HCT116 (cell line): Measurements from ENCODE around the gene ZNF521. TPM values are rescaled to one million over a fixed set of nuclear protein-coding genes. Genes with fewer than 3 reads are reported as not detected.

ENCODE experiments used
- ATAC-seq: fragments of 200-7000 bp; cut with Tn5 transposase; 2 replicates; pipeline ENCODE4 v1.9.1; 2020; ENCODE audit warnings: mild to moderate bottlenecking, moderate library complexity
- BruUV-seq: library from RNA; stranded (reverse); fragments of 400-500 nt; replicated peaks from 2 replicates; lab custom pipeline; 2021; lab: Mats Ljungman, UMichigan
- CTCF ChIA-PET: fragments of 300-600 bp; sonication (Branson Sonifier 250); formaldehyde crosslinking; loops from one replicate; lab custom pipeline; 2021; ENCODE audit warnings: antibody characterized with exemption; lab: Charles Lee
- POLR2A ChIA-PET: fragments of 300-600, 350-600 bp; sonication (Branson Sonifier 250); formaldehyde crosslinking; loops from one replicate; lab custom pipeline; 2021; ENCODE audit warnings: antibody characterized with exemption; lab: Charles Lee
- RAD21 ChIA-PET, 2 experiments: fragments of 300-600 bp; sonication (Branson Sonifier 250); formaldehyde crosslinking; loops; one replicate each; lab custom pipeline; 2023; ENCODE audit warnings: low total read pairs in 2 of 2; ENCODE audit not compliant: uncharacterized antibody in 2 of 2, unreplicated experiment in 2 of 2, low non-redundant PET in 1 of 2; lab: Charles Lee
- DNase-seq: peaks from one replicate; pipeline ENCODE4 v3.0.0-alpha.2; 2010; ENCODE audit warnings: low read depth, low spot score
- H2AFZ ChIP-seq: fragments of 200-600 bp; shearing (Covaris generic), sonication (generic); 2 replicates; pipeline ENCODE4 v1.6.1; 2017; ENCODE audit warnings: low read depth, mixed run types, mixed read lengths, antibody characterized with exemption, low read length; ENCODE audit not compliant: poor library complexity, severe bottlenecking
- H3K27ac ChIP-seq: 2 replicates; pipeline ENCODE4 v1.5.1; 2012; ENCODE audit warnings: low read depth, low read length
- H3K27me3 ChIP-seq: fragments of 200-600 bp; sonication (generic); 2 replicates; pipeline ENCODE4 v1.6.1; 2016; ENCODE audit warnings: mixed run types, low read length, mixed read lengths; ENCODE audit not compliant: insufficient read depth
- H3K36me3 ChIP-seq, 2 experiments: fragments of 200-500 bp in 1 of 2; fragments of 200-600 bp in 1 of 2; sonication (Bioruptor generic) in 1 of 2; sonication (generic) in 1 of 2; 2 replicates each; pipeline versions ENCODE4 v1.5.1 to v1.6.1; 2014 to 2016; ENCODE audit warnings: low read length in 2 of 2, inconsistent platforms in 1 of 2, mixed read lengths in 1 of 2, mixed run types in 1 of 2; ENCODE audit not compliant: insufficient read depth in 2 of 2, control insufficient read depth in 1 of 2
- H3K4me1 ChIP-seq, 2 experiments: fragments of 200-600 bp in 1 of 2; sonication (generic) in 1 of 2; 2 replicates each; pipeline versions ENCODE4 v1.5.1 to v1.6.1; 2012 to 2017; ENCODE audit warnings: low read length in 2 of 2, inconsistent platforms in 1 of 2, mild to moderate bottlenecking in 1 of 2, mixed read lengths in 1 of 2, mixed run types in 1 of 2, moderate library complexity in 1 of 2; ENCODE audit not compliant: insufficient read depth in 2 of 2, control insufficient read depth in 1 of 2
- H3K4me2 ChIP-seq: fragments of 200-600 bp; sonication (generic); 2 replicates; pipeline ENCODE4 v1.6.1; 2017; ENCODE audit warnings: mixed run types, low read length, mixed read lengths
- H3K4me3 ChIP-seq, 2 experiments: fragments of 200-600 bp in 1 of 2; sonication (generic) in 1 of 2; replicated peaks in 1 of 2; 2 replicates each; pipeline ENCODE4 v1.5.1; 2011 to 2016; ENCODE audit warnings: low read length in 2 of 2, control low read depth in 1 of 2, low read depth in 1 of 2, mild to moderate bottlenecking in 1 of 2, mixed read lengths in 1 of 2, mixed run types in 1 of 2
- H3K79me2 ChIP-seq: fragments of 200-600 bp; sonication (generic); 2 replicates; pipeline ENCODE4 v1.6.1; 2017; ENCODE audit warnings: mild to moderate bottlenecking, mixed run types, low read length, moderate library complexity, mixed read lengths; ENCODE audit not compliant: insufficient read depth
- H3K9ac ChIP-seq: fragments of 200-600 bp; sonication (generic); 2 replicates; pipeline ENCODE4 v1.6.1; 2016; ENCODE audit warnings: low read length, mixed read lengths
- H3K9me2 ChIP-seq: fragments of 200-600 bp; sonication (generic), shearing (Covaris generic); 2 replicates; pipeline ENCODE4 v1.6.1; 2017; ENCODE audit warnings: mixed run types, mild to moderate bottlenecking, moderate library complexity; ENCODE audit not compliant: insufficient read depth
- H3K9me3 ChIP-seq, 2 experiments: fragments of 200-500 bp in 1 of 2; fragments of 200-600 bp in 1 of 2; sonication (Bioruptor generic) in 1 of 2; sonication (generic) in 1 of 2; 2 replicates each; pipeline ENCODE4 v1.6.1; 2014 to 2017; ENCODE audit warnings: low read length in 2 of 2, mixed read lengths in 2 of 2, inconsistent platforms in 1 of 2, low read depth in 1 of 2, mild to moderate bottlenecking in 1 of 2, mixed run types in 1 of 2, moderate library complexity in 1 of 2; ENCODE audit not compliant: control insufficient read depth in 1 of 2, insufficient read depth in 1 of 2
- H4K20me1 ChIP-seq: fragments of 200-600 bp; sonication (generic), shearing (Covaris generic); 2 replicates; pipeline ENCODE4 v1.6.1; 2017; ENCODE audit warnings: mixed run types, mild to moderate bottlenecking, moderate library complexity; ENCODE audit not compliant: insufficient read depth
- CEBPB ChIP-seq: IDR thresholded peaks from 2 replicates; pipeline ENCODE4 v1.6.1; 2012; ENCODE audit warnings: low read depth
- ELF1 ChIP-seq: IDR thresholded peaks from 2 replicates; pipeline ENCODE4 v1.6.1; 2012; ENCODE audit warnings: low read depth, borderline replicate concordance
- EZH2 ChIP-seq: fragments of 200-600 bp; sonication (generic); IDR thresholded peaks from 2 replicates; pipeline ENCODE4 v1.6.1; 2017; ENCODE audit warnings: antibody characterized with exemption, mixed run types
- EZH2phosphoT487 ChIP-seq: fragments of 200-600 bp; IDR thresholded peaks from 2 replicates; pipeline ENCODE4 v1.6.1; 2018; ENCODE audit warnings: antibody characterized with exemption, borderline replicate concordance
- RAD21 ChIP-seq: IDR thresholded peaks from 2 replicates; pipeline ENCODE4 v1.6.1; 2012; ENCODE audit warnings: low read depth, mild to moderate bottlenecking
- SIN3A ChIP-seq: IDR thresholded peaks from 2 replicates; pipeline ENCODE4 v1.6.1; 2012; ENCODE audit warnings: low read depth
- TCF7L2 ChIP-seq: IDR thresholded peaks from 2 replicates; pipeline ENCODE4 v1.7.0; 2011; ENCODE audit warnings: borderline replicate concordance, inconsistent platforms; ENCODE audit not compliant: insufficient read depth, insufficient read length; ENCODE audit errors: extremely low read depth
- YY1 ChIP-seq: IDR thresholded peaks from 2 replicates; pipeline ENCODE4 v1.6.1; 2011; ENCODE audit warnings: low read length, low read depth, moderate library complexity, mild to moderate bottlenecking; ENCODE audit not compliant: insufficient replicate concordance; ENCODE audit errors: extremely low read depth
- ZBTB33 ChIP-seq: IDR thresholded peaks from 2 replicates; pipeline ENCODE4 v1.6.1; 2011; ENCODE audit warnings: mild to moderate bottlenecking, low read length, moderate library complexity; ENCODE audit not compliant: insufficient replicate concordance; ENCODE audit errors: extremely low read depth
- intact Hi-C: fragments of 100-400 bp; cut with micrococcal nuclease; formaldehyde crosslinking; loops from 2 replicates; pipeline ENCODE4 v1.10.0; 2022
- total RNA-seq: library from RNA; stranded (reverse); gene quantifications from one replicate; pipeline ENCODE4 v1.2.1, GENCODE V29; 2021; ENCODE audit not compliant: unreplicated experiment
- TF ChIP-seq, protein P1 (sequence below): IDR thresholded peaks from 2 replicates; pipeline ENCODE4 v1.6.1; 2012; ENCODE audit warnings: low read depth
- TF ChIP-seq, protein P2 (sequence below), 3 experiments: fragments of 200-600 bp in 1 of 3; sonication (generic) in 1 of 3; IDR thresholded peaks in 2 of 3; conservative IDR thresholded peaks in 1 of 3; 2 replicates each; pipeline ENCODE4 v1.5.1; 2012 to 2017; ENCODE audit warnings: low read depth in 2 of 3, low read length in 2 of 3, antibody characterized with exemption in 1 of 3, borderline replicate concordance in 1 of 3, control low read depth in 1 of 3, mild to moderate bottlenecking in 1 of 3, mixed read lengths in 1 of 3, mixed run types in 1 of 3, moderate library complexity in 1 of 3; ENCODE audit not compliant: insufficient read depth in 1 of 3
- TF ChIP-seq, protein P3 (sequence below): IDR thresholded peaks from 2 replicates; pipeline ENCODE4 v1.6.1; 2012

ZNF521 gene
- total RNA-seq, 1 experiment from 2014 or later: 0.10 TPM

GRCh38 chr18:25349131-25349925, 2.6 kb downstream of the ZNF521 start:
- CTCF ChIA-PET: no interaction called here
- Histone ChIP-seq H3K27me3 (peaks cover 27% of the 10 kb centered on the region), H3K9me2 (no peaks in the 10 kb centered on the region), H4K20me1 (no peaks in the 10 kb centered on the region), H3K27ac (no peak overlapping the region), H3K36me3 (no peaks in the 10 kb centered on the region), H2AFZ (no peak overlapping the region), H3K79me2 (no peaks in the 10 kb centered on the region), H3K4me2 (no peak overlapping the region), H3K4me1 (peaks cover 0 to 8% of the 10 kb centered on the region in 2 experiments; a peak in 1 of 4 replicates), H3K9ac (no peak overlapping the region), H3K4me3 (no peak overlapping the region), H3K9me3 (no peaks in the 10 kb centered on the region)
- TF ChIP-seq ELF1 (no peak), TCF7L2 (no peak), YY1 (no peak), ZBTB33 (no peak), SIN3A (no peak), EZH2phosphoT487 (no peak), CEBPB (no peak), RAD21 (no peak), EZH2 (no peak)
- TF ChIP-seq, protein P1, sequence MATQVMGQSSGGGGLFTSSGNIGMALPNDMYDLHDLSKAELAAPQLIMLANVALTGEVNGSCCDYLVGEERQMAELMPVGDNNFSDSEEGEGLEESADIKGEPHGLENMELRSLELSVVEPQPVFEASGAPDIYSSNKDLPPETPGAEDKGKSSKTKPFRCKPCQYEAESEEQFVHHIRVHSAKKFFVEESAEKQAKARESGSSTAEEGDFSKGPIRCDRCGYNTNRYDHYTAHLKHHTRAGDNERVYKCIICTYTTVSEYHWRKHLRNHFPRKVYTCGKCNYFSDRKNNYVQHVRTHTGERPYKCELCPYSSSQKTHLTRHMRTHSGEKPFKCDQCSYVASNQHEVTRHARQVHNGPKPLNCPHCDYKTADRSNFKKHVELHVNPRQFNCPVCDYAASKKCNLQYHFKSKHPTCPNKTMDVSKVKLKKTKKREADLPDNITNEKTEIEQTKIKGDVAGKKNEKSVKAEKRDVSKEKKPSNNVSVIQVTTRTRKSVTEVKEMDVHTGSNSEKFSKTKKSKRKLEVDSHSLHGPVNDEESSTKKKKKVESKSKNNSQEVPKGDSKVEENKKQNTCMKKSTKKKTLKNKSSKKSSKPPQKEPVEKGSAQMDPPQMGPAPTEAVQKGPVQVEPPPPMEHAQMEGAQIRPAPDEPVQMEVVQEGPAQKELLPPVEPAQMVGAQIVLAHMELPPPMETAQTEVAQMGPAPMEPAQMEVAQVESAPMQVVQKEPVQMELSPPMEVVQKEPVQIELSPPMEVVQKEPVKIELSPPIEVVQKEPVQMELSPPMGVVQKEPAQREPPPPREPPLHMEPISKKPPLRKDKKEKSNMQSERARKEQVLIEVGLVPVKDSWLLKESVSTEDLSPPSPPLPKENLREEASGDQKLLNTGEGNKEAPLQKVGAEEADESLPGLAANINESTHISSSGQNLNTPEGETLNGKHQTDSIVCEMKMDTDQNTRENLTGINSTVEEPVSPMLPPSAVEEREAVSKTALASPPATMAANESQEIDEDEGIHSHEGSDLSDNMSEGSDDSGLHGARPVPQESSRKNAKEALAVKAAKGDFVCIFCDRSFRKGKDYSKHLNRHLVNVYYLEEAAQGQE: no peak
- TF ChIP-seq, protein P2, sequence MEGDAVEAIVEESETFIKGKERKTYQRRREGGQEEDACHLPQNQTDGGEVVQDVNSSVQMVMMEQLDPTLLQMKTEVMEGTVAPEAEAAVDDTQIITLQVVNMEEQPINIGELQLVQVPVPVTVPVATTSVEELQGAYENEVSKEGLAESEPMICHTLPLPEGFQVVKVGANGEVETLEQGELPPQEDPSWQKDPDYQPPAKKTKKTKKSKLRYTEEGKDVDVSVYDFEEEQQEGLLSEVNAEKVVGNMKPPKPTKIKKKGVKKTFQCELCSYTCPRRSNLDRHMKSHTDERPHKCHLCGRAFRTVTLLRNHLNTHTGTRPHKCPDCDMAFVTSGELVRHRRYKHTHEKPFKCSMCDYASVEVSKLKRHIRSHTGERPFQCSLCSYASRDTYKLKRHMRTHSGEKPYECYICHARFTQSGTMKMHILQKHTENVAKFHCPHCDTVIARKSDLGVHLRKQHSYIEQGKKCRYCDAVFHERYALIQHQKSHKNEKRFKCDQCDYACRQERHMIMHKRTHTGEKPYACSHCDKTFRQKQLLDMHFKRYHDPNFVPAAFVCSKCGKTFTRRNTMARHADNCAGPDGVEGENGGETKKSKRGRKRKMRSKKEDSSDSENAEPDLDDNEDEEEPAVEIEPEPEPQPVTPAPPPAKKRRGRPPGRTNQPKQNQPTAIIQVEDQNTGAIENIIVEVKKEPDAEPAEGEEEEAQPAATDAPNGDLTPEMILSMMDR (IDR thresholded peaks at IDR 0.05 in 2 of 3, conservative IDR thresholded peaks at IDR 0.05 in 1 of 3; ENCODE audit: borderline replicate concordance in 1 of 3, insufficient read depth in 1 of 3, low read depth in 2 of 3, low read length in 2 of 3): no peak
- TF ChIP-seq, protein P3, sequence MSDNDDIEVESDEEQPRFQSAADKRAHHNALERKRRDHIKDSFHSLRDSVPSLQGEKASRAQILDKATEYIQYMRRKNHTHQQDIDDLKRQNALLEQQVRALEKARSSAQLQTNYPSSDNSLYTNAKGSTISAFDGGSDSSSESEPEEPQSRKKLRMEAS: no peak
- no TSS peak for BruUV-seq
- DNase-seq (no peak), ATAC-seq (no peak)
- POLR2A ChIA-PET: no interaction called here
- intact Hi-C loops: no loop called here
- RAD21 ChIA-PET: no interaction called here
